ENCODE data around the gene MAGT1. TPM values are rescaled to one million over a fixed set of nuclear protein-coding genes. Genes with fewer than 3 reads are reported as not detected.
"Not testable (repeated sequence)": the region's sequence is repeated elsewhere in the genome, so short reads cannot be mapped to it uniquely, and the experiment has no call there.

MAGT1 gene
- total and polyA plus RNA-seq, 7 experiments from 2014 or later = 32.5 to 63.8 (median 36.5) TPM

DNA sequence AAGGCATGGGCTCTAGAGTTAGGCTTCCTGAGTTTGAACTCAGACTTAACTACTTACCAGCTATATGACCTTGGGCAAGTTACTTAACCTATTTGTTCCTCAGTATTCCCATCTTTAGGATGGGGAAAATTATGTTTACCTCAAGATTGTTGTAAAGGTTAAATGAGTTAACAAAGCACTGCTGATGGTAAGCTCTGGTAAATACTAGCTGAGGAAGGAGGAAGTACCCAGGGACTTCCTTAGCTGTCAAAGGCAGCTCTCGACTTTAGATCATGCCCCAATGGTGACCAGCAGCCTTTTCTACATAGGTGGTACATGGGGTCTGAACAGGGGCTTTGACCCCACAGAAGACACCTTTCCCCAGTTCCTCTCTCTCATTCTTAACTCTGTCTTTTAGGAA, 35.3 kb upstream of the MAGT1 start:
- Histone ChIP-seq H3K27me3 (ENCODE audit: control insufficient read depth in 2 of 2, insufficient read depth in 2 of 2, low read length in 2 of 2) (no peaks in the 10 kb centered on the region), H3K9me3 (ENCODE audit: control insufficient read depth in 2 of 3, low read length in 3 of 3) (no peaks in the 10 kb centered on the region), H3K36me3 (ENCODE audit: control insufficient read depth in 2 of 3, insufficient read depth in 3 of 3, low read length in 3 of 3) (no peaks in the 10 kb centered on the region), H3K4me1 (ENCODE audit: control insufficient read depth in 2 of 2, insufficient read depth in 2 of 2, low read length in 2 of 2) (no peaks in the 10 kb centered on the region), H3K4me3 (ENCODE audit: low read length) (no peak overlapping the region), H3K27ac (ENCODE audit: low read depth, low read length) (no peak overlapping the region)
- peaks cover 0 to 14% (median 5%) of the 10 kb centered on the region in 5 donors for H3K36me3 Mint-ChIP-seq
- intact Hi-C loops (cut with micrococcal nuclease) = no loop called here
- ChIA-PET CTCF (no interaction called here), POLR2A (no interaction called here)
- DNase-seq (no peak), ATAC-seq (no peak)
- no peak overlapping the region for H3K27ac Mint-ChIP-seq
- peaks cover 0 to 8% (median 3%) of the 10 kb centered on the region in 7 donors for H3K4me1 Mint-ChIP-seq
- H3K4me3 Mint-ChIP-seq = no peak overlapping the region
- H3K9me3 Mint-ChIP-seq = no peaks in the 10 kb centered on the region
- no peaks in the 10 kb centered on the region for H3K27me3 Mint-ChIP-seq

DNA sequence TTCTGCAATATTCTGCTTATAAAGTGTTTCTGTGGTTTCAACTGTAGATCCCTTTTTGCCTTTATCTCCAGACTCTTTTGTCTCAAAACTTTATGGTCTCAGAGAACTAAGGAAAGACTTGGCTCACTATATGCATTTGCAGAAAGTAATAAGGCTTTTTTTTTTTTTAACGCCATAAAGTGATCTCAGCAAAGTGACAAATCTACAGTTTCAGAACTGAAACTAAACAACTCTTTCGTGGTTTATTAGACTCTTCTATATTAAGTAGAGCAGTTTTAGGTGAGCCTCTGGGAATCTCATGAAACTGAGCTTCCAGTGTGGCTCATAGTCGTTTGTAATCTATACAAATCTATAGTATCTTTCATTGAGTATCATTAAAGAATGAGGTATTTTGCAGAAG, 30.5 kb upstream of the MAGT1 start:
- no peaks in the 10 kb centered on the region for H3K27me3 ChIP-seq (ENCODE audit: control insufficient read depth in 2 of 2, insufficient read depth in 2 of 2, low read length in 2 of 2)
- peaks cover 0 to 2% (median 0%) of the 10 kb centered on the region in 11 donors for H3K9me3 Mint-ChIP-seq
- ATAC-seq (no peak), DNase-seq (no peak)
- H3K4me3 ChIP-seq (ENCODE audit: low read length) = no peak overlapping the region
- H3K4me1 ChIP-seq (ENCODE audit: control insufficient read depth in 2 of 2, insufficient read depth in 2 of 2, low read length in 2 of 2) = no peaks in the 10 kb centered on the region
- H3K9me3 ChIP-seq (ENCODE audit: control insufficient read depth in 2 of 3, low read length in 3 of 3) = no peaks in the 10 kb centered on the region
- no peak overlapping the region for H3K27ac ChIP-seq (ENCODE audit: low read depth, low read length)
- ChIA-PET POLR2A (no interaction called here), CTCF (interaction anchor here (0.7 kb wide), 1 partner anchor 97 kb away, joined by 3 read pairs; no protein-coding TSS in a partner anchor)
- no peak overlapping the region for H3K27ac Mint-ChIP-seq
- intact Hi-C loops (cut with micrococcal nuclease) = no loop called here
- peaks cover 0 to 14% (median 5%) of the 10 kb centered on the region in 5 donors for H3K36me3 Mint-ChIP-seq
- H3K27me3 Mint-ChIP-seq = no peaks in the 10 kb centered on the region
- peaks cover 4 to 20% (median 12%) of the 10 kb centered on the region in 7 donors for H3K4me1 Mint-ChIP-seq
- H3K36me3 ChIP-seq (ENCODE audit: control insufficient read depth in 2 of 3, insufficient read depth in 3 of 3, low read length in 3 of 3) = no peaks in the 10 kb centered on the region
- peak overlapping the region in 1 of 10 donors; percentile 44 for H3K4me3 Mint-ChIP-seq

DNA sequence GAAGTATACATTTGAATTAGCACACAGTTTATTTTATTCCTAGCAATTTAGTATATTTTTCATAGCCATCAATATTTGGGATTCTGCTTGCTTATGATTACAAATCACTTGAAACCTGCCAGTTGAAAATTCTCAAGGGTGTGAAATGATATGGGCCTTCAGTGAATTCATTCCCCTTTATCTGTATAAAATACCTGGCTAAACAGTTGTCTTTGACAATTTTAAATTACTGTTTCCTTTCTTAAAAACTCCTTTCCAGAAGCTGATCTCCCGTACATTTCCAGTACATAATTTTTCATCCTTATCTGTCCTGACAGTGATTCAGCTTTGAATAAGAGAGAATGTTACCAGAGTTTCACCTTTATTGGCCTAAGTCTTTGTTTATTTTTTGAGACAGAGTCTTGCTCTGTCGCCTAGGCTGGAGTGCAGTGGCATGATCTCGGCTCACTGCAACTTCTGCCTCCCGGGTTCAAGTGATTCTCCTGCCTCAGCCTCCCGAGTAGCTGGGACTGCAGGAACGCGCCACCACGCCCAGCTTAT, 29.2 kb upstream of the MAGT1 start:
- peaks cover 0 to 2% (median 0%) of the 10 kb centered on the region in 11 donors for H3K9me3 Mint-ChIP-seq
- Histone ChIP-seq H3K4me3 (ENCODE audit: low read length) (no peak overlapping the region), H3K27me3 (ENCODE audit: control insufficient read depth in 2 of 2, insufficient read depth in 2 of 2, low read length in 2 of 2) (no peaks in the 10 kb centered on the region), H3K27ac (ENCODE audit: low read depth, low read length) (no peak overlapping the region), H3K36me3 (ENCODE audit: control insufficient read depth in 2 of 3, insufficient read depth in 3 of 3, low read length in 3 of 3) (no peaks in the 10 kb centered on the region), H3K9me3 (ENCODE audit: control insufficient read depth in 2 of 3, low read length in 3 of 3) (no peaks in the 10 kb centered on the region), H3K4me1 (ENCODE audit: control insufficient read depth in 2 of 2, insufficient read depth in 2 of 2, low read length in 2 of 2) (no peaks in the 10 kb centered on the region)
- POLR2A ChIA-PET = no interaction called here
- CTCF ChIA-PET = no interaction called here
- H3K4me3 Mint-ChIP-seq = no peak overlapping the region
- intact Hi-C loops (cut with micrococcal nuclease) = no loop called here
- DNase-seq = no peak
- peaks cover 6 to 20% (median 10%) of the 10 kb centered on the region in 7 donors for H3K4me1 Mint-ChIP-seq
- ATAC-seq = no peak
- H3K27ac Mint-ChIP-seq = no peak overlapping the region
- H3K36me3 Mint-ChIP-seq = peaks cover 0 to 8% (median 0%) of the 10 kb centered on the region in 5 donors
- no peaks in the 10 kb centered on the region for H3K27me3 Mint-ChIP-seq

DNA sequence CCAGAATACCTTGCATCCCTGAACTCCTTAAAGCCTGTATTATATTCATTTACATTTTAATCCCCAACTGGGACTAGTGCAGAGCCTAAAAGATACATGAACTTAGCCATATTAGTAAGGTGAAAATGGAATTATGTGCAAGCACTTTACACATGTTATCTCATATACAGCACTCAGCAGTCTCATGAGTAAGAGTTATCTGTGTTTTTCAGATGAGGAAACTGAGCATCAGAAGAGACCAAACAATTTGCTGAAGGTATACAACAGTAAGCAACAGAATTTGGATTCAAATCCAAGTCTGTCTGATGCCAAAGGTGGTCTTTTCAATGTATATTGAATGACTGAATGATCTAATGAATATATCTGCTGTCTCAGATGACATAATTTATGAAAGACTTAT, 27.6 kb upstream of the MAGT1 start:
- Mint-ChIP-seq H3K4me1 (peaks cover 6 to 26% (median 12%) of the 10 kb centered on the region in 7 donors), H3K9me3 (peaks cover 0 to 2% (median 0%) of the 10 kb centered on the region in 11 donors), H3K27me3 (no peaks in the 10 kb centered on the region), H3K36me3 (peaks cover 0 to 6% (median 0%) of the 10 kb centered on the region in 5 donors), H3K4me3 (no peak overlapping the region), H3K27ac (peak overlapping the region in 1 of 9 donors; percentile 29)
- ChIA-PET CTCF (no interaction called here), POLR2A (no interaction called here)
- intact Hi-C loops (cut with micrococcal nuclease) = no loop called here
- Histone ChIP-seq H3K27ac (ENCODE audit: low read depth, low read length) (no peak overlapping the region), H3K36me3 (ENCODE audit: control insufficient read depth in 2 of 3, insufficient read depth in 3 of 3, low read length in 3 of 3) (no peaks in the 10 kb centered on the region), H3K27me3 (ENCODE audit: control insufficient read depth in 2 of 2, insufficient read depth in 2 of 2, low read length in 2 of 2) (no peaks in the 10 kb centered on the region), H3K9me3 (ENCODE audit: control insufficient read depth in 2 of 3, low read length in 3 of 3) (no peaks in the 10 kb centered on the region), H3K4me1 (ENCODE audit: control insufficient read depth in 2 of 2, insufficient read depth in 2 of 2, low read length in 2 of 2) (no peaks in the 10 kb centered on the region), H3K4me3 (ENCODE audit: low read length) (no peak overlapping the region)
- ATAC-seq (no peak), DNase-seq (no peak)

DNA sequence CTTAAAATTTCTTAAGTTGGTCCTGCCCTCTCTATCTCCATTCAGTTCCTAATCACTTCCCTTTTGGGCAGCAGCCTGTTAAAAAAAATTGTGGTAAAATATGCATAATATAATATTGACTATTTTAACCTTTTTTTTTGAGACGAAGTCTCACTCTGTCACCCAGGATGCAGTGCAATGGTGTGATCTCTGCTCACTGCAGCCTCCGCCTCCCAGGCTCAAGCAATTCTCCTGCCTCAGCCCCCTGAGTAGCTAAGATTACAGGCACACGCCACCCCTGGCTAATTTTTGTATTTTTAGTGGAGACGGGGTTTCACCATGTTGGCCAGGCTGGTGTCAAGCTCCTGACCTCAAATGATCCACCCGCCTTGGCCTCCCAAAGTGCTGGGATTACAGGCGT, 24.1 kb upstream of the MAGT1 start:
- H3K9me3 Mint-ChIP-seq; CTCF ChIA-PET; H3K9me3 ChIP-seq (ENCODE audit: control insufficient read depth in 2 of 3, low read length in 3 of 3); H3K4me1 ChIP-seq (ENCODE audit: control insufficient read depth in 2 of 2, insufficient read depth in 2 of 2, low read length in 2 of 2); DNase-seq; H3K36me3 Mint-ChIP-seq; H3K27me3 Mint-ChIP-seq; POLR2A ChIA-PET; H3K27me3 ChIP-seq (ENCODE audit: control insufficient read depth in 2 of 2, insufficient read depth in 2 of 2, low read length in 2 of 2); H3K4me3 ChIP-seq (ENCODE audit: low read length); H3K27ac ChIP-seq (ENCODE audit: low read depth, low read length); ATAC-seq; H3K4me3 Mint-ChIP-seq; H3K36me3 ChIP-seq (ENCODE audit: control insufficient read depth in 2 of 3, insufficient read depth in 3 of 3, low read length in 3 of 3): not testable (repeated sequence)
- H3K27ac Mint-ChIP-seq = peak overlapping the region in 3 of 9 donors; percentile 13 to 62 (median 41)
- H3K4me1 Mint-ChIP-seq = peaks cover 18 to 44% (median 31%) of the 10 kb centered on the region in 7 donors
- intact Hi-C loops (cut with micrococcal nuclease) = loop anchor here (10.0 kb wide), 3 partner anchors 595 to 1745 kb away; partner anchors contain the start of gene PBDC1 (in 1 of the 2)

DNA sequence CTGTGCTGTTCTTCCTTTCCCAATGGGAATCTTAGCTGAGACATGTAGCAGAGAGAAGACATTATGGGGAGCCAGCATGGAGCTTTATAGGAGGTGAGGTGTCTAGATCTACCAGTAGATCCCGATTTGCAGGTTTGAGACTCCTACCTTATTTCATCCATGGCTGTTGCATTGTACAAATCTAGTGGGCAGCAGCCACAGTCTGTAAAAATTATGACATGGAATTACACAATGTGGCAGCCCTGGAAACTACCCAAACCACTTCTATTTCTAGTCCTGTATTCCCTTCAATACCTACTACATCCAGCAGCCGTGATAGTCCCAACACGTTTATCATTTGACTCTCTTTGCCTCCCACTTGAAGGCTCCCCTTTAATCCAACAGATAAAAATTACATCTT, 23.3 kb upstream of the MAGT1 start:
- H3K27ac Mint-ChIP-seq = peak overlapping the region in 1 of 9 donors; percentile 78
- no peaks in the 10 kb centered on the region for H3K9me3 ChIP-seq (ENCODE audit: control insufficient read depth in 2 of 3, low read length in 3 of 3)
- H3K4me1 ChIP-seq (ENCODE audit: control insufficient read depth in 2 of 2, insufficient read depth in 2 of 2, low read length in 2 of 2) = no peaks in the 10 kb centered on the region
- ATAC-seq = no peak
- peaks cover 0 to 6% (median 0%) of the 10 kb centered on the region in 5 donors for H3K36me3 Mint-ChIP-seq
- no peak overlapping the region for H3K27ac ChIP-seq (ENCODE audit: low read depth, low read length)
- no peak for DNase-seq
- H3K27me3 Mint-ChIP-seq = no peaks in the 10 kb centered on the region
- no peak overlapping the region for H3K4me3 ChIP-seq (ENCODE audit: low read length)
- H3K27me3 ChIP-seq (ENCODE audit: control insufficient read depth in 2 of 2, insufficient read depth in 2 of 2, low read length in 2 of 2) = no peaks in the 10 kb centered on the region
- intact Hi-C loops (cut with micrococcal nuclease) = loop anchor here (10.0 kb wide), 3 partner anchors 596 to 1744 kb away; partner anchors contain the start of gene PBDC1 (in 1 of the 2)
- H3K4me3 Mint-ChIP-seq = peak overlapping the region in 1 of 10 donors; percentile 25
- peaks cover 18 to 43% (median 32%) of the 10 kb centered on the region in 7 donors for H3K4me1 Mint-ChIP-seq
- ChIA-PET CTCF (no interaction called here), POLR2A (no interaction called here)
- H3K9me3 Mint-ChIP-seq = peaks cover 0 to 2% (median 0%) of the 10 kb centered on the region in 11 donors
- H3K36me3 ChIP-seq (ENCODE audit: control insufficient read depth in 2 of 3, insufficient read depth in 3 of 3, low read length in 3 of 3) = no peaks in the 10 kb centered on the region

All from naive thymus-derived CD4-positive, alpha-beta T cell (primary cell).